ENCODE results near the gene KISS1. TPM values are rescaled to one million over a fixed set of nuclear protein-coding genes. Genes with fewer than 3 reads are reported as not detected.

Gene KISS1, protein sequence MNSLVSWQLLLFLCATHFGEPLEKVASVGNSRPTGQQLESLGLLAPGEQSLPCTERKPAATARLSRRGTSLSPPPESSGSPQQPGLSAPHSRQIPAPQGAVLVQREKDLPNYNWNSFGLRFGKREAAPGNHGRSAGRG
- 0.17 TPM in 1 of 2 replicates, not detected in the other for total RNA-seq
- 0.52 TPM in 1 of 2 replicates, not detected in the other for polyA plus RNA-seq
- 0.36 and 1.6 TPM in 2 replicates for polyA plus RNA-seq (2012)
- polyA minus RNA-seq (ENCODE audit: low replicate concordance) = not detected in 2 replicates

DNA sequence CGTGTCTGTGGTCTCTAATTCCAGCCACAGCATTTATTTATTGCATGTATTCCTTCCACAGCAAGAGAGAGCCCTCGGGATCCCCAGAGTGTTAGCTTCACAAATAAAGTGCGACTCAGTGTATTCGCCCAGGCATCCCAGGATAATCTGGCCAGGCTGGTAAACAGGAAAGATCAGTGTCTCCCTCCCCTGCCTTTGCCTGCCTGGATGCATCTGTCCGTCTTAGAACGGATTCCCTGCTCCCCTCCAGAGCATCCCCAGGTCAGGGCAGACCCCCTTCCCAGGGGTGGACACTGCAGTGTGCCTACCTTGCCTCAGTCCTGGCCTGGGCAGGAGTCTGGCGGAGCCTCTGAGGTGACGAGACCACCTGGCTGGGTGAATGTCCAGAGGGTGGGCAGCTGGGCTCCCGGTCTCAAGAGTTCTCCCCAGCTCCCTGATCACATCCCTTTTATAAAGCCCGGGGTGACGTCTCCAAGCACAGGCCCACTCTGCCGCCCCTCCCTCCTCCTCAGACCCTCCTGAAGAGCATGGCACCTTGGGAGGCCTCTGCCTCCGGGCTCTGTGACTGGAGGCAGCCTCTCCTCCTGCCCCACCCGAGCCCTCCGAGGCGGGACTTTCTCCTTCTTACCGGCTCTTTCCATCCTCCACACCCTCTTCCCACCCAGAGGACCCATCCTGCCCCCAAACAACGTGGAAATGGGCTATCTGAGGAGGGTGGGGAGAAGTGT, at the start of gene KISS1:
TSS of gene KISS1 (minus strand) at position 424 of the 728 bp plus-strand sequence. CDS start 3,615 bp downstream, outside the sequence.
- no peak for DNase-seq (ENCODE audit: low read depth in 2 of 2)
- no peaks in the 10 kb centered on the region for H3K79me2 ChIP-seq (ENCODE audit: control insufficient read depth, insufficient read depth, low read length)
- H2AFZ ChIP-seq (ENCODE audit: low read length) = no peak within 1 kb of the TSS
- no peak within 1 kb of the TSS for H3K4me3 ChIP-seq (replicated peaks in 1 of 4; ENCODE audit: control extremely low read depth in 1 of 4, insufficient read depth in 1 of 4, low read depth in 3 of 4, low read length in 4 of 4)
- H3K9ac ChIP-seq (ENCODE audit: insufficient read depth, low read length) = no peak within 1 kb of the TSS
- H3K4me2 ChIP-seq (ENCODE audit: extremely low read depth, insufficient read depth, low read length) = no peak within 1 kb of the TSS
- no peak for TF ChIP-seq EZH2 (IDR thresholded peaks at IDR 0.05; ENCODE audit: low read length, missing control alignments)
- TF ChIP-seq, protein P1, sequence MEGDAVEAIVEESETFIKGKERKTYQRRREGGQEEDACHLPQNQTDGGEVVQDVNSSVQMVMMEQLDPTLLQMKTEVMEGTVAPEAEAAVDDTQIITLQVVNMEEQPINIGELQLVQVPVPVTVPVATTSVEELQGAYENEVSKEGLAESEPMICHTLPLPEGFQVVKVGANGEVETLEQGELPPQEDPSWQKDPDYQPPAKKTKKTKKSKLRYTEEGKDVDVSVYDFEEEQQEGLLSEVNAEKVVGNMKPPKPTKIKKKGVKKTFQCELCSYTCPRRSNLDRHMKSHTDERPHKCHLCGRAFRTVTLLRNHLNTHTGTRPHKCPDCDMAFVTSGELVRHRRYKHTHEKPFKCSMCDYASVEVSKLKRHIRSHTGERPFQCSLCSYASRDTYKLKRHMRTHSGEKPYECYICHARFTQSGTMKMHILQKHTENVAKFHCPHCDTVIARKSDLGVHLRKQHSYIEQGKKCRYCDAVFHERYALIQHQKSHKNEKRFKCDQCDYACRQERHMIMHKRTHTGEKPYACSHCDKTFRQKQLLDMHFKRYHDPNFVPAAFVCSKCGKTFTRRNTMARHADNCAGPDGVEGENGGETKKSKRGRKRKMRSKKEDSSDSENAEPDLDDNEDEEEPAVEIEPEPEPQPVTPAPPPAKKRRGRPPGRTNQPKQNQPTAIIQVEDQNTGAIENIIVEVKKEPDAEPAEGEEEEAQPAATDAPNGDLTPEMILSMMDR (conservative IDR thresholded peaks at IDR 0.05 in 1 of 2, IDR thresholded peaks at IDR 0.05 in 1 of 2; ENCODE audit: low read depth in 1 of 2, low read length in 2 of 2) = no peak
- peaks cover 9% of the 10 kb centered on the region for H3K27me3 ChIP-seq (ENCODE audit: control insufficient read depth, insufficient read depth, low read length)
- H3K4me1 ChIP-seq (ENCODE audit: control insufficient read depth, extremely low read depth, insufficient read depth, low read length) = peaks cover 3% of the 10 kb centered on the region
- H3K9me3 ChIP-seq (ENCODE audit: control insufficient read depth, insufficient read depth, low read depth, low read length) = no peaks in the 10 kb centered on the region
- H4K20me1 ChIP-seq (ENCODE audit: control insufficient read depth, extremely low read depth, insufficient read depth, low read length) = no peaks in the 10 kb centered on the region
- H3K27ac ChIP-seq (ENCODE audit: insufficient read depth, low read length) = no peak within 1 kb of the TSS
- H3K36me3 ChIP-seq (ENCODE audit: control insufficient read depth, insufficient read depth, low read length) = no peaks in the 10 kb centered on the region

DNA sequence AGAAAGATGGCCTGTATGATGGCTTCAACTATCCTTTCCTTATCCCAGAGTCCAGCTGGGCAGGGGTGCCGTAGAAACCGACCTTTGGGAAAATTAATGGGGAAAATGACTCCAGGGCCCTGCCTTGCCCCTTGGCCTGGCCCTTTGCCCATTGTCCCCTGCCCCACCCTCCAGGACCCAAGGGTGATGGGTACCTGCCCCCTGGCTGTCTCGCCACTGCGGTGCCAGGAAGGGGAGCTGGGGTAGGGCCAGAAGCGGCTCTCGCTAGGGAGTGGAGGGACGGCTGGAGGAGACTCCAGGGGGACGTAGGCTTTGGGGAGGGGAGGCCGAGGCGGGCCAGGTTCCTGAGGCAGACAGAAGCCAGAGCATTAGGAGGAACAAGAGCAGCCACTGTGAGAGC, 46.6 kb upstream of the KISS1 start:
- no peak overlapping the region for H2AFZ ChIP-seq (ENCODE audit: low read length)
- H4K20me1 ChIP-seq (ENCODE audit: control insufficient read depth, extremely low read depth, insufficient read depth, low read length) = no peaks in the 10 kb centered on the region
- no peak for DNase-seq (ENCODE audit: low read depth in 2 of 2)
- no peaks in the 10 kb centered on the region for H3K79me2 ChIP-seq (ENCODE audit: control insufficient read depth, insufficient read depth, low read length)
- H3K4me1 ChIP-seq (ENCODE audit: control insufficient read depth, extremely low read depth, insufficient read depth, low read length) = no peaks in the 10 kb centered on the region
- no peak overlapping the region for H3K4me3 ChIP-seq (replicated peaks in 1 of 4; ENCODE audit: control extremely low read depth in 1 of 4, insufficient read depth in 1 of 4, low read depth in 3 of 4, low read length in 4 of 4)
- no peak overlapping the region for H3K9ac ChIP-seq (ENCODE audit: insufficient read depth, low read length)
- no peak for TF ChIP-seq EZH2 (IDR thresholded peaks at IDR 0.05; ENCODE audit: low read length, missing control alignments)
- TF ChIP-seq, protein P1 (conservative IDR thresholded peaks at IDR 0.05 in 1 of 2, IDR thresholded peaks at IDR 0.05 in 1 of 2; ENCODE audit: low read depth in 1 of 2, low read length in 2 of 2) = no peak
- no peaks in the 10 kb centered on the region for H3K9me3 ChIP-seq (ENCODE audit: control insufficient read depth, insufficient read depth, low read depth, low read length)
- H3K36me3 ChIP-seq (ENCODE audit: control insufficient read depth, insufficient read depth, low read length) = no peaks in the 10 kb centered on the region
- no peak overlapping the region for H3K4me2 ChIP-seq (ENCODE audit: extremely low read depth, insufficient read depth, low read length)
- H3K27ac ChIP-seq (ENCODE audit: insufficient read depth, low read length) = no peak overlapping the region
- peaks cover 3% of the 10 kb centered on the region for H3K27me3 ChIP-seq (ENCODE audit: control insufficient read depth, insufficient read depth, low read length)

DNA sequence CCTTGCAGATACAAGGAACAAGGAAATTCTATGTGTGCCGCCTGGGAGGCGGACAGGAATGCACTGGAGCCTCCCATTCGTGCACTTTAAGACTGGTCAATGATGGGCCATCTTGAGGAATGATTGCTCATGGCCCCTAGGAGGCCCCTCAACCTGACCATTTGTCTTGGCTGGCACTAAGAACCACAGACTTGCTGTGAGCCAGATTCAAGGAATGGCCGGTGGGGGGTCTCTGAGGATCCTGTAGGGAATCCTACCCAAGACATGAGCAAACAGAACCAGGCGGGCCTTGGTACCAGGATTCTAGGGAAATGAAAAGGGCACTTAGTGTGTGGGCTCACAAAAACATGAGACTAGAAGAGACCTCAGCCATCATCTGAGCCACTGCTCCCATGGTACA, 45.6 kb upstream of the KISS1 start:
- H3K36me3 ChIP-seq (ENCODE audit: control insufficient read depth, insufficient read depth, low read length) = no peaks in the 10 kb centered on the region
- H3K27me3 ChIP-seq (ENCODE audit: control insufficient read depth, insufficient read depth, low read length) = peaks cover 3% of the 10 kb centered on the region
- no peak for TF ChIP-seq EZH2 (IDR thresholded peaks at IDR 0.05; ENCODE audit: low read length, missing control alignments)
- TF ChIP-seq, protein P1 (conservative IDR thresholded peaks at IDR 0.05 in 1 of 2, IDR thresholded peaks at IDR 0.05 in 1 of 2; ENCODE audit: low read depth in 1 of 2, low read length in 2 of 2) = no peak
- H3K9ac ChIP-seq (ENCODE audit: insufficient read depth, low read length) = no peak overlapping the region
- H3K9me3 ChIP-seq (ENCODE audit: control insufficient read depth, insufficient read depth, low read depth, low read length) = no peaks in the 10 kb centered on the region
- no peak overlapping the region for H3K4me2 ChIP-seq (ENCODE audit: extremely low read depth, insufficient read depth, low read length)
- DNase-seq (ENCODE audit: low read depth in 2 of 2) = no peak
- H4K20me1 ChIP-seq (ENCODE audit: control insufficient read depth, extremely low read depth, insufficient read depth, low read length) = no peaks in the 10 kb centered on the region
- no peaks in the 10 kb centered on the region for H3K79me2 ChIP-seq (ENCODE audit: control insufficient read depth, insufficient read depth, low read length)
- H3K4me3 ChIP-seq (replicated peaks in 1 of 4; ENCODE audit: control extremely low read depth in 1 of 4, insufficient read depth in 1 of 4, low read depth in 3 of 4, low read length in 4 of 4) = no peak overlapping the region
- no peak overlapping the region for H3K27ac ChIP-seq (ENCODE audit: insufficient read depth, low read length)
- H2AFZ ChIP-seq (ENCODE audit: low read length) = no peak overlapping the region
- H3K4me1 ChIP-seq (ENCODE audit: control insufficient read depth, extremely low read depth, insufficient read depth, low read length) = no peaks in the 10 kb centered on the region
